Bronchial epithelial cell (primary cell): ENCODE data around the gene SLC6A3. TPM values are rescaled to one million over a fixed set of nuclear protein-coding genes. Genes with fewer than 3 reads are reported as not detected.

ENCODE experiments used
- DNase-seq: peaks from one replicate; pipeline ENCODE4 v3.0.0-alpha.2; 2010; ENCODE audit warnings: low read depth
- FAIRE-seq: peaks from 2 replicates; lab custom pipeline; 2011; peaks lifted over from hg19 to GRCh38; lab: Jason Lieb, UNC
- H3K27me3 ChIP-seq: 2 replicates; pipeline ENCODE4 v1.5.1; 2011; ENCODE audit warnings: low read length; ENCODE audit not compliant: control insufficient read depth, insufficient read depth
- H3K36me3 ChIP-seq: 2 replicates; pipeline ENCODE4 v1.5.1; 2011; ENCODE audit warnings: low read length; ENCODE audit not compliant: control insufficient read depth, insufficient read depth
- H3K4me3 ChIP-seq: 2 replicates; pipeline ENCODE4 v1.5.1; 2011; ENCODE audit warnings: mild to moderate bottlenecking, low read depth, low read length, control low read depth
- total RNA-seq: library from RNA; depleted of rRNA; stranded (reverse); fragments of >200 nt; gene quantifications from 2 replicates; pipeline ENCODE4 v1.2.1, GENCODE V29; 2014
- TF ChIP-seq, protein P1 (sequence below): IDR thresholded peaks from 2 replicates; pipeline ENCODE4 v1.5.1; 2011; ENCODE audit warnings: mild to moderate bottlenecking, moderate library complexity, low read length, control low read depth, inconsistent platforms; ENCODE audit not compliant: insufficient read depth, severe bottlenecking

SLC6A3 gene
- total RNA-seq, 1 donor from 2014 or later, result not detected

DNA sequence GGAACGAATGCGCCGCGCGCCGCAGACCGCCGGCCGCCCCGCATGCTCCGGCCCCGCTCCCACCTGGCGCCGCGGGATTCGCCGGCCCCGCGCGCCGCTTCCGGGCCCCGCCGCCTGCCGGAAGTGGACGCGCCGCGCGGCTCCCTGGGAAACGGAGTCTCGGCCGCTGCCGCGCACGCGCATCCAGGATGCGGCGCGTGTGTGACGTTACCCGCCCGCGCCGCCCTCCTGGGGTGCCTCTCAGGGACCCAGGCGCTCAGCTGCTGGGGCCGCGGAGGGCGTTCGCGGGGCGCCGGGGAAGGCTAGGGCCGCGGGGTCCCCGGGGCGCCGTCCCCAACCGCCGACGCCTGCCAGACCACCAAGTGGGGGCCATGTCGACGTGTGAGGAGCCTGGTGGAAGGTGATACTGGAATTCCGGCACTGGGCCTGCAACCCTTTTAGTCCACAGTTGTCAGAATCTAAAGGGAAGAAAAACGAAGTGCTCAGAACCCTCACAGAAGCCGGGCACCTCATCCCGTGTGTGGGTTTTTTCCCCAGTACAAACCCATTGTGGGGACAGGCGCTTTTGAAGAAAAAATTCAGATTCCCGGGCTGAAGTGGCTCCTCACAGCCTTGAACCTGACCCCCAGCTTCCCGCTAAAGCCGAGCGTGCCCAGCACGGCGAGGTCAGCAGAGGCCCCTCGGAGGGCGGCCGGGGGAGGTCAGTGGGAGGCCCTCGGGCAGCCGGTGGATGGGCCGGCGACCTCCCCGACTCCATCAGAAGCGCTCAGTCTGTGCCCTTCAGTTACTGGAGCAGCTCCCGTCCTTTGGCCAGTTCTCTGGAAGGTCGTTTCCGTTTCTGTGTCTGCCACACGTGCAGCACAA lies 100.0 kb downstream of the SLC6A3 start, which contains the start of gene CLPTM1L:
Gene CLPTM1L (minus strand): TSS at position 125 of the 864 bp plus-strand sequence. CDS start 258 bp downstream, outside the sequence.
- Histone ChIP-seq H3K27me3 (no peaks in the 10 kb centered on the region), H3K36me3 (peaks cover 16% of the 10 kb centered on the region), H3K4me3 (peak within 1 kb of the TSS; percentile 90)
- FAIRE-seq (no peak), DNase-seq (peak; percentile 70)
- TF ChIP-seq, protein P1, sequence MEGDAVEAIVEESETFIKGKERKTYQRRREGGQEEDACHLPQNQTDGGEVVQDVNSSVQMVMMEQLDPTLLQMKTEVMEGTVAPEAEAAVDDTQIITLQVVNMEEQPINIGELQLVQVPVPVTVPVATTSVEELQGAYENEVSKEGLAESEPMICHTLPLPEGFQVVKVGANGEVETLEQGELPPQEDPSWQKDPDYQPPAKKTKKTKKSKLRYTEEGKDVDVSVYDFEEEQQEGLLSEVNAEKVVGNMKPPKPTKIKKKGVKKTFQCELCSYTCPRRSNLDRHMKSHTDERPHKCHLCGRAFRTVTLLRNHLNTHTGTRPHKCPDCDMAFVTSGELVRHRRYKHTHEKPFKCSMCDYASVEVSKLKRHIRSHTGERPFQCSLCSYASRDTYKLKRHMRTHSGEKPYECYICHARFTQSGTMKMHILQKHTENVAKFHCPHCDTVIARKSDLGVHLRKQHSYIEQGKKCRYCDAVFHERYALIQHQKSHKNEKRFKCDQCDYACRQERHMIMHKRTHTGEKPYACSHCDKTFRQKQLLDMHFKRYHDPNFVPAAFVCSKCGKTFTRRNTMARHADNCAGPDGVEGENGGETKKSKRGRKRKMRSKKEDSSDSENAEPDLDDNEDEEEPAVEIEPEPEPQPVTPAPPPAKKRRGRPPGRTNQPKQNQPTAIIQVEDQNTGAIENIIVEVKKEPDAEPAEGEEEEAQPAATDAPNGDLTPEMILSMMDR, result no peak

DNA sequence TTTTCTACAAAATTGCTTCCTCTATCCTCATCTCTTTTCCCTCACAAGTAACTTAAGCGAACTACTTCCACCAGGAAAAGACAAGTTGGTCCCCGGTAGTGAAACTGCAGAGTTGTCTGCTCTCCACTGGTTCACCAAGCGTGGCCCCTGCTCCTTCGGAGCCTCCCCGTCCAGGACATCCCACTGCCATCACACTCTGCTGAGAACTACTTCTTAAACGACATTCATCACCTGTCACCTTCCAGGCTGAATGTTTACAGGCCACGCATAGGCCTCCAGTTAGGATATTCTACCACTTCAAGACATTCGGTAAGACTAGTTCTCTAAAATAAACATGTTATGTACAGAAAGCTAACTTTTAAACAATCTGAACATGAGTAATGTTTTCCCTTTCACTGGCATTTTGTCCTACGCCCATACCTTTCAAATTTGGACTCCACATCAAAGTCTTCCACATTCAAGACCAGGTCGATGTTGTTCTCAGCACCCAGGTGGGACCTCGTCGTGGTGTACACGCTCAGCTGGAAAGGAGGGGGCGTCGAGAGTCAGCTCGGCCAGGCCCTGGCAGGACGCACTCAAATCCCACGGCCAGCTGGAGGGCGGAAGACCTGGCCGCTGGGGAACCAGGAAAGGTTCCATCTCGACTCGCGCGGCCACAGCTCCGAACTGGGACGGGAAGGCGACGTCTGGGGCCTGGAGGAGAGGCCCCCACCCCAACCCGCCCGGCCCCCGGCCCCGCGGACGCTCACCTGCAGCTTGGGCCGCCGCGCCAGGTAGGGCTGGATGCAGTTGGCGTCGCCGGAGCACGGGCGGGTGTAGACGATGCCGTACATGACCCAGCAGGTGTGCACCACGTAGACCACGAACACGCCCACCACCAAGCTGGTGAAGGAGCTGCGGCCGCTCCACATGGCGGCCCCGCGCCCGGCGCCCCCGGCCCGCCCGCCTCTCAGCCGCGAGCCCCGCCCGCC lies 101.0 kb downstream of the SLC6A3 start:
- peaks cover 17% of the 10 kb centered on the region for H3K36me3 ChIP-seq
- peak overlapping the region; percentile 90 for H3K4me3 ChIP-seq
- TF ChIP-seq, protein P1, result no peak
- FAIRE-seq (no peak), DNase-seq (peak; percentile 7)
- H3K27me3 ChIP-seq, result no peaks in the 10 kb centered on the region

DNA sequence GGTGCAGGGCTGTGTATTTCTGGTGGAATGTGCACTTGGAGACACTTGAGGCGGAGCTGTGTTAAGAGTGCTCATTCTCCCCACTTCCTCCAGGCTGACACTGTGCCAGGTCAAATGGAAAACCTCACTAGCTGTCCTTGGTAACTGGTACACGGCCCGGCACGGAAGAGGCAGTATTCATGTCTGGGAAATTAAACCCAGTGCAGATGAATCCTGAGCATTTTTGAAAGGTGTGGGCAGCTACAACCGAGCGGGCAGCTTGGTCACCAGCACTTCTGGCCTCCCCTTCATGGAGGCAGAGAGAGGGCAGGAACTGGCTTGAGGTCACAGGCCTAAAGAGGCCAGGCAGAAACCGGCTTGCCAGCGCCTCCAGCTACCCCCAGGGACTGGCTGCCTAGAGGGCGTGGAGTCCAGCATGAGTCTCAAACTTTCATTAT lies 101.9 kb downstream of the SLC6A3 start:
- Histone ChIP-seq H3K4me3 (no peak overlapping the region), H3K27me3 (no peaks in the 10 kb centered on the region), H3K36me3 (peaks cover 24% of the 10 kb centered on the region)
- DNase-seq, result no peak
- FAIRE-seq, result no peak
- TF ChIP-seq, protein P1, result no peak

Other genes starting within 250 kb of the SLC6A3 start
- gene SLC6A19, start 243.8 kb downstream of the SLC6A3 start, total RNA-seq, result not detected in 2 replicates
- gene SLC6A18, start 220.1 kb downstream of the SLC6A3 start, total RNA-seq, result not detected in 2 replicates
- under 0.01 TPM in 1 of 2 replicates, not detected in the other for gene TERT, start 150.4 kb downstream of the SLC6A3 start, total RNA-seq
- gene CLPTM1L, start 100.3 kb downstream of the SLC6A3 start, total RNA-seq, result 314 and 364 TPM in 2 replicates
- 18.8 and 25.3 TPM in 2 replicates for gene LPCAT1, start 78.5 kb upstream of the SLC6A3 start, total RNA-seq